Measurements from ENCODE around the gene KCNIP4.

GRCh38 chr4:21005647-21006046 is 942.9 kb downstream of the KCNIP4 start:
- TF ChIP-seq CTCF (IDR thresholded peaks at IDR 0.05; ENCODE audit: poor library complexity) = no peak
- TF ChIP-seq EZH2 (IDR thresholded peaks at IDR 0.05; ENCODE audit: borderline replicate concordance) = no peak

All from hepatocyte (in vitro differentiated cells).